Frontal cortex (tissue), 4 donors: ENCODE measurements around the gene KCNK5. TPM values are rescaled to one million over a fixed set of nuclear protein-coding genes. Genes with fewer than 3 reads are reported as not detected.

Experiments used
- DNase-seq, 2 donors: peaks; one replicate each; pipeline ENCODE4 v3.0.0; 2012; ENCODE audit warnings: low spot score in 2 of 2
- FAIRE-seq: peaks from 2 replicates; lab custom pipeline; 2012; peaks lifted over from hg19 to GRCh38; lab: Jason Lieb, UNC
- total RNA-seq: library from RNA; depleted of rRNA; stranded (reverse); fragments of >200 nt; gene quantifications from one replicate; pipeline ENCODE4 v1.2.3, GENCODE V29; 2014
- donor health status: control.
- donor health status: control.
- donor health status: control.

Gene KCNK5
- total RNA-seq, 1 donor from 2014 or later: under 0.01 TPM

- FAIRE-seq: no peak
- no peak for DNase-seq
Observed at GRCh38 chr6:39221115-39221514, 8.2 kb downstream of the KCNK5 start.

DNA sequence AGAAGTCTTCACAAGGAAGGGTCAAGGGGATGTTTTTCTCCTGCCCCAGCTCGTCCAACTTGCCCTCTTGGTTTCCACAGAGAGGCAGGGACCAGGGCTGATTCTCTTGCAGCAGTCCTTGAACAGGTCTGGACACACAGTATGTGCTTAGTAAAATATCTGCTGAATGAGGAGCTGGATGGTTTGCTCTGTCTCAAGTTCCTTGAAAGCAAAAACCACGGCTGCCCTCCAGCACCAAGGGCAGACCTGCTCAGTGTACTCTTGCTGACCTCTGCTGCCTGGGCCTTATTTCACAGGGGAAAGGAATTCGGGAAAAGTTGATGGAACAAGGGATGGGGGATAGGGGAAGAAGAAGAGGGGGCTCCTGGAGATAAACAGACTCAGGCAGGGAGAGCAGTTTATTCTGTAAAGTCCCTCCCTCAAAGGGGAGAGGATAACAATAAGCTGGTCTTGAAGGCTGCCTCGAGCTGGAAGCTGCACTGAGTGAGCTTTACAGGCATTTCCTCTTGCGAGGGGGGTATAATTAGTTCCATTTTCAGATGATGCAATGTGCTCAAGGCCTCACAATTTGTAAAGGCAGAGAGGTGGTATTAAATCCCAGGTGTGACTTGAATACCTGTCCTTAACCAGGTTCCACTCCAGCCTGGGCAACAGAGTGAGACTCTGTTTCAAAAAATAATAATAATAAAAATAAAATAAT, 10.3 kb downstream of the KCNK5 start:
- DNase-seq (no peak), FAIRE-seq (no peak)

DNA sequence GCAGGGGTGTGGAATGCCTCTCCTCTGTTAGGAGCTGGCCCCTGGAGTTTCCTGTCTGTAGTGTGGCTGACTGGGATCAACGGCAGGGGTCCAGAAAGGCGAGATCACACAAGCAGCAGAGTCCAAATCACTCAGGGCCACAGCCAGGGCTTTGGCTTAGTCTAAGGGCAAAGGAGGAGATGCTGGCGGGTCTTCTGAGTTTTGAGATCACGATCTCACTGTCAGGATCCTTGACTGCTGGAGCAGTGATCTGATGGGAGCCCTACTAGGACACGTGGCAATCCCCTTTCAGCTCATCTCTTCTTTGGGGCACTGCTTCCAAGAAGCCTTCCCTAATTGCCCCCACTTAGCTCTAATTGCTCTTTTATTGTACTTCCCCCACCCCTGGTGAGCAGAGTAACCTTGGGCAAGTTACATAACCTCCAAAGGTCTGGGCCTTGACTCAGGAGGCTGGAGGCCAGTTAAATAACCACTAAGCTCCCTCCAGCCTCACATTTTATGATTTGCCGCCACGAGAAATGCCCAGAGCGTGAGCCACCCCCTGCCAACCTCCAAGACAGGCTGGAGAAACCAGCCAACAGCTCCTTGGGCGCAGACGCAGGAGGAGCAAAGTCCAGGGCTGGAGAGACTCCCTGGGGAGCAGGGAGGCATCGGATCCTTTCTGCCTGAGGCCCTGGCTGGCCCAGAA, 12.0 kb downstream of the KCNK5 start:
- no peak for FAIRE-seq
- no peak for DNase-seq

DNA sequence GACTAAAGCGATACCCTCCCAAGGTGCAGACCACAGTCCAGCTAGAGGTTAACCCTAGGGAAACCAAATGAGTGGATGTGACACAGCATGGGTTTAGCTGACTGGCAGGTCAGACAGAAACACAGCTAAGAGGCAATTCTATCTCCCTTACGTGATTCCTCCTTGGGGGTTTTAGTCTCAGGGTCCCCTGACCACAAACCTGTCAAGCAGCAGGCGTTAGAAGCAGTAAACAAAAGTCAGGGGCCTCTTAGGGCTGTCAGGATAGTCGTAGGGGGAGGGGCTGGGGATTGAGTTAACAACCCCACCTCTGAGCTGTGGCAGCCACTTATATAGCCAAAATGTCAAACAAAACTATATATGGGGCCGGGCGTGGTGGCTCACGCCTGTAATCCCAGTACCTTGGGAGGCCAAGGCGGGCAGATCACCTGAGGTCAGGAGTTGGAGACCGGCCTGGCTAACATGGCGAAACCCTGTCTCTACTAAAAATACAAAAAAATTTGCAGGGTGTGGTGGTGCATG, 13.6 kb downstream of the KCNK5 start:
- no peak for DNase-seq
- no peak for FAIRE-seq

DNA sequence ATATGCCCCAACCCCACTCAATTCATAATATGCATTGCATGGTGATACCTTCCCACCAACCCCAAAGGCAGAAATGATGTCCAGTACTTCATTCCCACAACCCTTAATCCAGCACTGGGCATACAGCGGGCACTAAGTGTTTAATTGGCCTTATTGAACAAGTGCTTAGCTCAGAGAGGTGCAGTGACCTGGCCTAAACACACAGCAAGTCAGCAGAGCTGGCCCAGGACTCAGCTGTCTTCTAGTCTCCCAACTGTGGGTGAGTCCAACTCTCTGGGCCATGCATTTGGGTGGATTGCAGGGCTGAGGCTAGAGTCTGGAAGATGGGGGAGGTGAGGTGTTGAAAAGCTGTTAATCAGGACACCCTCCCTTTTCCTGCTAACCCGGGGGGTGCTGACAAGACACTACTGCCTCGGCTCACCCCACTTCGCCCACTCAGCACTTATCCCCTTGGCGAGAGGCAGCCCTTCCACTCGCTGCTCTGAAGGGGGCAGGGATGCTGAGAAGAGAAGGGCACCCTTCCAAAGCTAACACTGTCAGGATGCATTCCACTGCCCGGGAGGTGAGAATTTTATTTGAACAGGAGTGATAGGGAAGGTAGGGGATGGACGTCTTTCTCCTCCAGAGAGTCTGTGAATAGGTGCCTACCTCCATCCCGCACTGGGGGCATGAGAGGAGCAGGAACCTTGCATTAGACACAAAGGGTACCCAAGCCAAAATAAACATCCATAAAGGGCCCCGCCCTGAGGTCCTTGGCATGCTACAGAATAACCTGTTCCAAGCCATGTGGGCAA, 14.2 kb downstream of the KCNK5 start:
- FAIRE-seq (no peak), DNase-seq (no peak)

- FAIRE-seq: no peak
- DNase-seq: no peak
Observed at GRCh38 chr6:39214120-39214813, 15.0 kb downstream of the KCNK5 start.

DNA sequence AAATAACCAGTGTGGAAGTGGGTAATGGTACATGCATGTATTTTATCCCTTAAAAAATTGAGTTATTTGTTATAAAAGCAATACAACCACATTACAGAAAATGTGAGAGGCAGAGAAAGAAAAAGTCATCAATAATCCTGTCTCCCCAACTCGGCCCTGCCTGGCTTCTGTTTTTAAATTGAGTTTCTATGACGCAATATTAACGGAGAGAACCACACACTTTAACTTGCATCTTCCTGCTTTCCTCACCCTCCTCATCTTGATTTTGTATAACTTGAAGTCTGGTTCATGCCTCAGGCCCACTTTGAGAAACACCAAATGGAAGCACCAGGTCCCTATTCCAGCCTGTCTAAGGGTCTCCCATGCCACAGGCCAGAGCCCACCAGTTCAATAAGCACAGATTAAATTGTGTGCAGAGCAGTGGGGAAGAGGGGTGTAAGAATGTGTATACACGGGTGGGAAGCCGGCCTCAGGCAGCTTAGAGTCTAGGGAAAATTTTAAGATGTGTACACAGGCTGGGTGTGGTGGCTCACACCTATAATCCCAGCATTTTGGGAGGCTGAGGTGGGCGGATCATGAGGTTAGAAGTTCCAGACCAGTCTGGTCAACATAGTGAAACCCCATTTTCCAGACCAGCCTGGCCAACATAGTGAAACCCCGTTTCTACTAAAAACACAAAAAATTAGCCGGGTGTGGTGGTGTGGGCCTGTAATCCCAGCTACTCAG, 15.9 kb downstream of the KCNK5 start:
- FAIRE-seq: no peak
- DNase-seq: no peak

GRCh38 chr6:39211183-39211582, 18.1 kb downstream of the KCNK5 start:
- DNase-seq (no peak), FAIRE-seq (no peak)

GRCh38 chr6:39210450-39210849, 18.8 kb downstream of the KCNK5 start:
- DNase-seq (no peak), FAIRE-seq (no peak)

DNA sequence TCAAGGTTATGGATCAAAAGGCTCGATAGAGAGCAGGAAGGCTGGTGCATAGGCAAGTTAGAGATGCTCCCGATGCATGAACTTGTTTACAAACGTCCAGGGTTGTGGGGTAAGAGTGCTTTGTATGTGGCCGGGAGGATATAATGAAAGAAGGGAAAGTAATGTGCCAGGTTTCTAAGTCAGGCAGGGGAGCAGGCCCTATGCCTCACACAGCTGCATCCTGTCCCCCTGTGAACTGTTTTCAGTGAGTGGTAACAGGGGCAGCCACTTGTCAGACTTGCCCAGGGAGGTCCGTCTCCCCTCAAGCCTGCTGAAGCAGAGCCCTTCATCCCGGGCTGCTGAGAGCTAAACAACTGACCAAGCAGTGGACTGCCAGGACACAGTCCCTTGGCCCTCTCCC, 19.4 kb downstream of the KCNK5 start:
- no peak for FAIRE-seq
- no peak for DNase-seq

DNA sequence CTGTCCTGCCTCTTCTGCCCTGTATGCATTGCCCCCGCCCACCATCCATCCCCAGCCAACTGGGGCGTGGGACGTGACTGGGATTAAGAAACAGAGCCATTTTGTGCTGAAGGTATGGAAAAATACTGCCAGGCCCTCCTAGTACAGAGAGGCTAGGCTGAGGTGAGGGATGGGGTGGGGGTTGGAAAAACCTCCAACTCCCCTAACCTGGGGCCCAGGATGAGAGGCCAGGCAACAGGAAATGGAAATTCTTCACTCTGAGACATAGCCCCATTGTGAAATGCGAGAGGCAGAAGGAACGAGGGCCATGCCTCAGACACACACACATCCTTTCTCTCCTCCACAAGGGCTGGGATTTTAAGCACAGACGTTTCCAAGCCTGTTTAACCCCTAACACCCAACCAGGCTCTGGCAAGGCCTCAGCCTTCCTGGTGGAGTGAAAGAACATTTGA, 19.9 kb downstream of the KCNK5 start:
- no peak for DNase-seq
- FAIRE-seq: no peak

- DNase-seq: no peak
Observed at GRCh38 chr6:39208223-39208739, 21.0 kb downstream of the KCNK5 start.

DNA sequence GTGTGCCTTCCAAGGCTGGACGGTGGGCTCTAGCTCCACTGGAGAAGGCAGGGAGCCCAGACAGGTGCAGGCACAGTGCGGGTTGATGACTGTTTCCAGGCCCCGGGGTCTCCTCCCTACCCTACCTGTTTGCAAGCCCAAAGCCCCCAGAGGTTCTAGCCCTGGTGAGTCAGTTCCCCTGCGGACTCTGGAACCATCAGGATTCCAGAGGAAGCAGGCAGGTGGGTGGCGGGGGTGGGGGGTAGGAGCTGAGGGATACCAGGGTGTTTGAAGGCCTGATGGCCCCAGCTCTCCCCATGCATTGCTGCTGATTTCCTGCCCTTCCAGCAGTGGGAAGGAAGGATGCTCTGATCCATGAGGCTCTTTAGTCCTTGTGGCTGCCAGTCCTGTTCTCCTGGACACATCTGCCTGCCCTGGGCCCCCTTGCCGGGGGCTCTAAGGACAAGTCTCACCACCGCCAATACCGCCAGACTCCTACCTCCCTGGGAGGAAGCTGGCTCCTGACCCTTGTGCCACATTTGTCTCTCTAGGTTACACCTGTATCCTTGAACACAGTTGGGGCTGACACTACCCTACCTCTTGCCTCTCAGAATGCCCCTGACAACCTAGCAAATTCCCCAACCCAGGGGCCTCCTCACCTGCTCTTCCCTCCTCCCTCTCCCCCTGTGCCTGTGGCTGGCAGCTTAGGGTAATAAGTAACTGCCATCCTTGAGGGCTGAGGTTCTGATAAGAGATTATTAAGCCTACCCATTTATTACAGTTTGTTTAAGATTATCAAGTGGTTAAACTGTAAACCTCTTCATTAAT, 21.7 kb downstream of the KCNK5 start:
- no peak for DNase-seq
- FAIRE-seq: no peak

More at GRCh38 chr6:39208223-39208739, 21.0 kb downstream of the KCNK5 start:
- FAIRE-seq: no peak

GRCh38 chr6:39206250-39206721, 23.0 kb downstream of the KCNK5 start:
- FAIRE-seq: no peak
- DNase-seq: no peak

DNA sequence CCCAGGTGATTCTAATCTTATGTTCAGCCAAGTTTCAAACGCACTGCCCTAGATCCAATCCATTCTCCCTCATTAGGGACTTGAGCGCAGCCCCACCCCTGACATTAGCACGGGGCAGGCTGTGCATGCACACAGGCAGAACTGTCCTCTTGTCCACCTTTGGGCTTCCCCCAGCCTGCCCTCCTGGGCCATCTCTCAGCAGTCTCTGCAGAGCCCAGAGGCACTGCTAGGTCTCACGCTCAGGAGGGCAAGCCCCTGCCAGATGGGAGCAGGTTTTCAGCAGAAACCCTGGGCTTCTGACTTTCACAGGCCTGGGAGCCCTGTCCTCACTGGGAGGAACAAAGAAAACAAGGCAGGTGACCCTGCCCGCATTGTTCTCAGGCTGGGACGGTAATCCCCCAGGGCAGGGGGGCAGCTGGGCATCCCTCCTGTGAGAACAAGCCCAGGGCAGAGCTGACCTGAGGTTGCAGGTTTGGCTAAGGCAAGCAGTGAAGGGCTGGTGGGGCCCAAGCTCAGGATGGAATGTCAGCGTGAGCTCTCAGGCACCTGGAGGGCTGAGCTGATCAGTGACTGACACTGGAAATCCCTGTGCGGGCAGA, 24.5 kb downstream of the KCNK5 start:
- DNase-seq: no peak
- FAIRE-seq: no peak

DNA sequence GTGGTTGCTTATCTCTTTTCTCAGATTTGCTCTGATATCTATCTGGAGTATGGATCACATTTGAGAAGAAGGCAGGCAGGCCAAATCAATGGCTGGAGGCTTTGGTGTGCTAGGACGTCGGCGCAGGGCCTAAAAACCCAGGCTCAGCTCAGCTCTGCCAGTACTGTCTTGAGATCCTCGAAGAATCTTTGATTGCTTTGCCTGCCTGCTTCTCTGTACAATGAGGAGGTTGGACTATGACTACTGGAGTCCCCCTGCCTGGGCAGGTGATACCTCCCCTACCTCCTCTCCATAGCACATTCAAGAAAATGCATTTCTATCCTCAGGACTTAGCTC, 25.1 kb downstream of the KCNK5 start:
- DNase-seq (no peak), FAIRE-seq (no peak)

GRCh38 chr6:39203436-39204159, 25.7 kb downstream of the KCNK5 start:
- no peak for DNase-seq
- no peak for FAIRE-seq
